ENCODE data around the gene SYVN1. TPM values are rescaled to one million over a fixed set of nuclear protein-coding genes. Genes with fewer than 3 reads are reported as not detected.
A peak's percentile ranks its signal among the peaks of the same experiment; 100 is the strongest.

The SYVN1 gene
- total and polyA plus RNA-seq, 9 donors = 10.0 to 53.4 (median 40.8) TPM

GRCh38 chr11:65087827-65088226 is 46.5 kb downstream of the SYVN1 start:
- Histone ChIP-seq H3K36me3 (ENCODE audit: control insufficient read depth, insufficient read depth, low read length) (peaks cover 48% of the 10 kb centered on the region), H3K27ac (ENCODE audit: low read length) (no peak overlapping the region), H3K4me1 (ENCODE audit: control insufficient read depth, insufficient read depth, low read length) (peaks cover 16% of the 10 kb centered on the region), H3K27me3 (ENCODE audit: control insufficient read depth, insufficient read depth, low read length) (no peaks in the 10 kb centered on the region), H3K4me3 (ENCODE audit: low read length) (no peak overlapping the region), H3K9me3 (replicated peaks; ENCODE audit: control insufficient read depth, low read depth, low read length) (no peaks in the 10 kb centered on the region)
- WGBS (ENCODE audit: insufficient coverage) = 90% methylated on average over 12 of the region's 15 CpGs
- DNase-seq = no peak

- Histone ChIP-seq H3K4me1 (ENCODE audit: control insufficient read depth, insufficient read depth, low read length) (peaks cover 16% of the 10 kb centered on the region), H3K4me3 (ENCODE audit: low read length) (no peak overlapping the region), H3K36me3 (ENCODE audit: control insufficient read depth, insufficient read depth, low read length) (peaks cover 48% of the 10 kb centered on the region), H3K27me3 (ENCODE audit: control insufficient read depth, insufficient read depth, low read length) (no peaks in the 10 kb centered on the region), H3K9me3 (replicated peaks; ENCODE audit: control insufficient read depth, low read depth, low read length) (no peaks in the 10 kb centered on the region), H3K27ac (ENCODE audit: low read length) (no peak overlapping the region)
- DNase-seq = no peak
- 89% methylated on average over 11 of the region's 11 CpGs for WGBS (ENCODE audit: insufficient coverage)
These were observed 47.1 kb downstream of the SYVN1 start for GRCh38 chr11:65087216-65087615.

GRCh38 chr11:65086809-65087208 is 47.5 kb downstream of the SYVN1 start:
- peaks cover 48% of the 10 kb centered on the region for H3K36me3 ChIP-seq (ENCODE audit: control insufficient read depth, insufficient read depth, low read length)
- DNase-seq = no peak
- WGBS (ENCODE audit: insufficient coverage) = 80% methylated on average over 5 of the region's 9 CpGs

GRCh38 chr11:65085446-65085845 is 48.9 kb downstream of the SYVN1 start:
- Histone ChIP-seq H3K4me1 (ENCODE audit: control insufficient read depth, insufficient read depth, low read length) (peaks cover 16% of the 10 kb centered on the region), H3K27me3 (ENCODE audit: control insufficient read depth, insufficient read depth, low read length) (no peaks in the 10 kb centered on the region), H3K36me3 (ENCODE audit: control insufficient read depth, insufficient read depth, low read length) (peaks cover 53% of the 10 kb centered on the region), H3K27ac (ENCODE audit: low read length) (no peak overlapping the region), H3K4me3 (ENCODE audit: low read length) (no peak overlapping the region), H3K9me3 (replicated peaks; ENCODE audit: control insufficient read depth, low read depth, low read length) (no peaks in the 10 kb centered on the region)
- no peak for DNase-seq
- 94% methylated on average over 4 of the region's 4 CpGs for WGBS (ENCODE audit: insufficient coverage)

More at GRCh38 chr11:65086809-65087208, 47.5 kb downstream of the SYVN1 start:
- Histone ChIP-seq H3K27me3 (ENCODE audit: control insufficient read depth, insufficient read depth, low read length) (no peaks in the 10 kb centered on the region), H3K4me1 (ENCODE audit: control insufficient read depth, insufficient read depth, low read length) (peaks cover 16% of the 10 kb centered on the region), H3K27ac (ENCODE audit: low read length) (no peak overlapping the region), H3K4me3 (ENCODE audit: low read length) (no peak overlapping the region), H3K9me3 (replicated peaks; ENCODE audit: control insufficient read depth, low read depth, low read length) (no peaks in the 10 kb centered on the region)

GRCh38 chr11:65084598-65085375 is 49.5 kb downstream of the SYVN1 start:
- Histone ChIP-seq H3K4me1 (ENCODE audit: control insufficient read depth, insufficient read depth, low read length) (peaks cover 16% of the 10 kb centered on the region), H3K9me3 (replicated peaks; ENCODE audit: control insufficient read depth, low read depth, low read length) (no peaks in the 10 kb centered on the region), H3K27ac (ENCODE audit: low read length) (peak overlapping the region; percentile 98), H3K36me3 (ENCODE audit: control insufficient read depth, insufficient read depth, low read length) (peaks cover 58% of the 10 kb centered on the region), H3K27me3 (ENCODE audit: control insufficient read depth, insufficient read depth, low read length) (no peaks in the 10 kb centered on the region), H3K4me3 (ENCODE audit: low read length) (peak overlapping the region; percentile 73)
- no peak for DNase-seq
- WGBS (ENCODE audit: insufficient coverage) = 49% methylated on average over 14 of the region's 23 CpGs

- no peaks in the 10 kb centered on the region for H3K27me3 ChIP-seq (ENCODE audit: control insufficient read depth, insufficient read depth, low read length)
- no peaks in the 10 kb centered on the region for H3K9me3 ChIP-seq (replicated peaks; ENCODE audit: control insufficient read depth, low read depth, low read length)
- peaks cover 57% of the 10 kb centered on the region for H3K36me3 ChIP-seq (ENCODE audit: control insufficient read depth, insufficient read depth, low read length)
- DNase-seq = peak; percentile 98
- H3K27ac ChIP-seq (ENCODE audit: low read length) = peak within 1 kb of the TSS; percentile 98
- H3K4me3 ChIP-seq (ENCODE audit: low read length) = peak within 1 kb of the TSS; percentile 73
- peaks cover 16% of the 10 kb centered on the region for H3K4me1 ChIP-seq (ENCODE audit: control insufficient read depth, insufficient read depth, low read length)
- WGBS (ENCODE audit: insufficient coverage) = under 1% methylated on average over 77 of the region's 79 CpGs
These were observed 50.3 kb downstream of the SYVN1 start, which contains the start of the genes CDCA5 and ZFPL1 for GRCh38 chr11:65083834-65084597. TSS of gene CDCA5 (minus strand) at chr11:65084040. CDS start at chr11:65083978, 62 bp downstream. TSS of gene ZFPL1 (plus strand) at chr11:65084222. CDS start at chr11:65084699, 477 bp downstream.

- Histone ChIP-seq H3K36me3 (ENCODE audit: control insufficient read depth, insufficient read depth, low read length) (peaks cover 57% of the 10 kb centered on the region), H3K27ac (ENCODE audit: low read length) (peak overlapping the region; percentile 48), H3K4me1 (ENCODE audit: control insufficient read depth, insufficient read depth, low read length) (peaks cover 16% of the 10 kb centered on the region), H3K9me3 (replicated peaks; ENCODE audit: control insufficient read depth, low read depth, low read length) (no peaks in the 10 kb centered on the region), H3K4me3 (ENCODE audit: low read length) (peak overlapping the region; percentile 73), H3K27me3 (ENCODE audit: control insufficient read depth, insufficient read depth, low read length) (no peaks in the 10 kb centered on the region)
- WGBS (ENCODE audit: insufficient coverage) = 0% methylated on average over 9 of the region's 13 CpGs
- DNase-seq = no peak
These were observed 51.0 kb downstream of the SYVN1 start for GRCh38 chr11:65083134-65083833.

GRCh38 chr11:65078786-65079342 is 55.5 kb downstream of the SYVN1 start:
- Histone ChIP-seq H3K4me1 (ENCODE audit: control insufficient read depth, insufficient read depth, low read length) (peaks cover 7% of the 10 kb centered on the region), H3K4me3 (ENCODE audit: low read length) (no peak overlapping the region), H3K9me3 (replicated peaks; ENCODE audit: control insufficient read depth, low read depth, low read length) (no peaks in the 10 kb centered on the region), H3K27ac (ENCODE audit: low read length) (no peak overlapping the region), H3K27me3 (ENCODE audit: control insufficient read depth, insufficient read depth, low read length) (no peaks in the 10 kb centered on the region), H3K36me3 (ENCODE audit: control insufficient read depth, insufficient read depth, low read length) (peaks cover 29% of the 10 kb centered on the region)
- 100% methylated on average over 1 of the region's 9 CpGs for WGBS (ENCODE audit: insufficient coverage)
- DNase-seq = no peak

GRCh38 chr11:65078151-65078550 is 56.2 kb downstream of the SYVN1 start:
- 86% methylated on average over 1 of the region's 3 CpGs for WGBS (ENCODE audit: insufficient coverage)
- Histone ChIP-seq H3K4me3 (ENCODE audit: low read length) (no peak overlapping the region), H3K27me3 (ENCODE audit: control insufficient read depth, insufficient read depth, low read length) (no peaks in the 10 kb centered on the region), H3K36me3 (ENCODE audit: control insufficient read depth, insufficient read depth, low read length) (peaks cover 29% of the 10 kb centered on the region), H3K4me1 (ENCODE audit: control insufficient read depth, insufficient read depth, low read length) (peaks cover 2% of the 10 kb centered on the region), H3K27ac (ENCODE audit: low read length) (no peak overlapping the region), H3K9me3 (replicated peaks; ENCODE audit: control insufficient read depth, low read depth, low read length) (no peaks in the 10 kb centered on the region)
- DNase-seq = no peak

All from muscle of leg (tissue), 11 donors.